Loucy (cell line): ENCODE measurements around the gene BDP1.

Experiments
- EZH2phosphoT487 ChIP-seq: fragments of 200-600 bp; IDR thresholded peaks from 2 replicates; pipeline ENCODE4 v1.6.1; 2018; ENCODE audit warnings: antibody characterized with exemption, mild to moderate bottlenecking, moderate library complexity, borderline replicate concordance
- TF ChIP-seq, protein P1 (sequence below): fragments of 200-600 bp; sonication (generic); conservative IDR thresholded peaks from 2 replicates; pipeline ENCODE4 v1.5.1; 2014; ENCODE audit warnings: mild to moderate bottlenecking, antibody characterized with exemption, low read length

DNA sequence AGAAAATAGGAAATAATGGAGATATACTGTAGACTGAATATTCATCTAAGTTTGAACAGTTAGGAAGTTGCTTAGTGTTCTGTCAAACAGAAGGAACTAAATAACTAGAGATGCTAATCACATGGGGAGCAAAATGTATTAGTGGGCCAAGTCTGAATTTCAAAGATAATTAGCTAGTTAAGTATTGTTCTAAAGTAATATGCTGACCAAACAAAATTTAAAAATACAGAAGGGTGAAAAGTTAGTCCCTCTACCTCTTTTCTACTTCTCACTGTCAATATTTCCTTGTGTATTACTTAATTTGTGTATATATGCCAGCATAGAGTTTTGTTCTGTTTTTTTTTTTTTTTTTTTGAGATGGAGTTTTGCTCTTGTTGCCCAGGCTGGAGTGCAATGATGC is 135.6 kb downstream of the BDP1 start:
- TF ChIP-seq, protein P1, sequence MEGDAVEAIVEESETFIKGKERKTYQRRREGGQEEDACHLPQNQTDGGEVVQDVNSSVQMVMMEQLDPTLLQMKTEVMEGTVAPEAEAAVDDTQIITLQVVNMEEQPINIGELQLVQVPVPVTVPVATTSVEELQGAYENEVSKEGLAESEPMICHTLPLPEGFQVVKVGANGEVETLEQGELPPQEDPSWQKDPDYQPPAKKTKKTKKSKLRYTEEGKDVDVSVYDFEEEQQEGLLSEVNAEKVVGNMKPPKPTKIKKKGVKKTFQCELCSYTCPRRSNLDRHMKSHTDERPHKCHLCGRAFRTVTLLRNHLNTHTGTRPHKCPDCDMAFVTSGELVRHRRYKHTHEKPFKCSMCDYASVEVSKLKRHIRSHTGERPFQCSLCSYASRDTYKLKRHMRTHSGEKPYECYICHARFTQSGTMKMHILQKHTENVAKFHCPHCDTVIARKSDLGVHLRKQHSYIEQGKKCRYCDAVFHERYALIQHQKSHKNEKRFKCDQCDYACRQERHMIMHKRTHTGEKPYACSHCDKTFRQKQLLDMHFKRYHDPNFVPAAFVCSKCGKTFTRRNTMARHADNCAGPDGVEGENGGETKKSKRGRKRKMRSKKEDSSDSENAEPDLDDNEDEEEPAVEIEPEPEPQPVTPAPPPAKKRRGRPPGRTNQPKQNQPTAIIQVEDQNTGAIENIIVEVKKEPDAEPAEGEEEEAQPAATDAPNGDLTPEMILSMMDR, result no peak
- TF ChIP-seq EZH2phosphoT487, result no peak
